ENCODE measurements around the gene PMM1.
A peak's percentile ranks its signal among the peaks of the same experiment; 100 is the strongest.
"Not testable (repeated sequence)": the region's sequence is repeated elsewhere in the genome, so short reads cannot be mapped to it uniquely, and the experiment has no call there.

Gene PMM1

GRCh38 chr22:41589391-41590241 is at the start of gene PMM1:
Gene PMM1 (minus strand): TSS chr22:41589840. CDS start chr22:41589805, 35 bp downstream.
- H3K27ac ChIP-seq = peak within 1 kb of the TSS; percentile 93
- no peak for TF ChIP-seq ZFX (IDR thresholded peaks at IDR 0.05; ENCODE audit: borderline replicate concordance)
- TF ChIP-seq, protein P1, sequence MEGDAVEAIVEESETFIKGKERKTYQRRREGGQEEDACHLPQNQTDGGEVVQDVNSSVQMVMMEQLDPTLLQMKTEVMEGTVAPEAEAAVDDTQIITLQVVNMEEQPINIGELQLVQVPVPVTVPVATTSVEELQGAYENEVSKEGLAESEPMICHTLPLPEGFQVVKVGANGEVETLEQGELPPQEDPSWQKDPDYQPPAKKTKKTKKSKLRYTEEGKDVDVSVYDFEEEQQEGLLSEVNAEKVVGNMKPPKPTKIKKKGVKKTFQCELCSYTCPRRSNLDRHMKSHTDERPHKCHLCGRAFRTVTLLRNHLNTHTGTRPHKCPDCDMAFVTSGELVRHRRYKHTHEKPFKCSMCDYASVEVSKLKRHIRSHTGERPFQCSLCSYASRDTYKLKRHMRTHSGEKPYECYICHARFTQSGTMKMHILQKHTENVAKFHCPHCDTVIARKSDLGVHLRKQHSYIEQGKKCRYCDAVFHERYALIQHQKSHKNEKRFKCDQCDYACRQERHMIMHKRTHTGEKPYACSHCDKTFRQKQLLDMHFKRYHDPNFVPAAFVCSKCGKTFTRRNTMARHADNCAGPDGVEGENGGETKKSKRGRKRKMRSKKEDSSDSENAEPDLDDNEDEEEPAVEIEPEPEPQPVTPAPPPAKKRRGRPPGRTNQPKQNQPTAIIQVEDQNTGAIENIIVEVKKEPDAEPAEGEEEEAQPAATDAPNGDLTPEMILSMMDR (IDR thresholded peaks at IDR 0.05) = no peak

DNA sequence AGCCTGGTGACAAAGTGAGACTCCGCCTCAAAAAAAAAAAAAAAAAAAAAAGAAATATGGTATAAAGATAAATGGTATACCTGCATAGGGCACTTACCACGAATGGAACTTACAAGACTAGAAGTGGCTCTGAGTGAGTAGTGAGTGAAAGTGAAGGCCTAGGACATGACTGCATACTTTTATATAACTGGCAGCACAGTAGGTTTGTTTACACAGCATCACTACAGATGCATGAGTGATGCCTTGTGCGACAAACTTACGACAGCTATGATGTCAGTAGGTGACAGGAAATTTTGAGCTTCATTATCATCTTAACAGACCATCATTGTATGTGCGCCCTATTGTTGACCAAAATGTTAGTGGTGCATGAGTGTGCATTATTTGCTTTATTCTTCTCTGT is 49.1 kb upstream of the PMM1 start:
- no peak for TF ChIP-seq ZFX (IDR thresholded peaks at IDR 0.05; ENCODE audit: borderline replicate concordance)
- TF ChIP-seq, protein P1 (IDR thresholded peaks at IDR 0.05) = no peak
- H3K27ac ChIP-seq = no peak overlapping the region

DNA sequence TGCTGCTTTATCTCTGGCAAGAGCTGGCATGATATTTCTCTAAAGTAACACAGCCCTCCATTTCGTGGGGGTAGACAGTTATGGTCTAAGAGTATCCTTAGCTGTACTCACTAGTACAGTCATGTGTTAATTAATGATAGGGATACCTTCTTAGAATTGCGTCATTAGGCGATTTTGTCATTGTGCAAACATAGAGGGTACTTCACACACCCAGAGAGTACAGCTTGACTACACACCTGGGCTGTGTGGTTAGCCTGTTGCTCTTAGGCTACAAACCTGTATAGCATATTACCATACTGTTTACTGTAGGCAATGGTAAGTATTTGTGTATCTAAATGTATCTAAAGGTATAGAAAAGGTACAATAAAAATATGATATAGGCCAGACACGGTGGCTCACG is 48.5 kb upstream of the PMM1 start:
- no peak for TF ChIP-seq ZFX (IDR thresholded peaks at IDR 0.05; ENCODE audit: borderline replicate concordance)
- TF ChIP-seq, protein P1 (IDR thresholded peaks at IDR 0.05) = no peak
- H3K27ac ChIP-seq = no peak overlapping the region

DNA sequence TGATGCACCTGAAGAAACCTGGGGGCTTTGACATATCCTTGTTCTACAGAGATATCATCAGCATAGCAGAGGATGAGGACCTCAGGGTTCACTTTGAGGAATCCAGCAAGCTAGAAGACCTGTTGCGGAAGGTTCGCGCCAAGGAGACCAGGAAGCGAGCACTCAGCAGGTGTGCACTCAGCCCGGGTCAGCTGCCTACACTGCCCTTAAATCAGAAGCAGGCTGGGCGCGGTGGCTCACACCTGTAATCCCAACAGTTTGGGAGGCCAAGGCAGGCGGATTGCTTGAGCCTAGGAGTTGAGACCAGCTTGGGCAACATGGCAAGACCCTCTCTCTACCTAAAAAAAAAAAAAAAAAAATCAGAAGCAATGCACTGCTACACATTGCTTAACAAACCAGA is 48.0 kb upstream of the PMM1 start:
- H3K27ac ChIP-seq = not testable (repeated sequence)

- no peak overlapping the region for H3K27ac ChIP-seq
- TF ChIP-seq, protein P1 (IDR thresholded peaks at IDR 0.05) = no peak
- no peak for TF ChIP-seq ZFX (IDR thresholded peaks at IDR 0.05; ENCODE audit: borderline replicate concordance)
Observed at GRCh38 chr22:41636467-41636866, 46.8 kb upstream of the PMM1 start.

GRCh38 chr22:41634610-41635009 is 45.0 kb upstream of the PMM1 start:
- H3K27ac ChIP-seq = not testable (repeated sequence)

- not testable (repeated sequence) for H3K27ac ChIP-seq
Observed at GRCh38 chr22:41631615-41632014, 42.0 kb upstream of the PMM1 start.

GRCh38 chr22:41631115-41631514 is 41.5 kb upstream of the PMM1 start:
- H3K27ac ChIP-seq = not testable (repeated sequence)

DNA sequence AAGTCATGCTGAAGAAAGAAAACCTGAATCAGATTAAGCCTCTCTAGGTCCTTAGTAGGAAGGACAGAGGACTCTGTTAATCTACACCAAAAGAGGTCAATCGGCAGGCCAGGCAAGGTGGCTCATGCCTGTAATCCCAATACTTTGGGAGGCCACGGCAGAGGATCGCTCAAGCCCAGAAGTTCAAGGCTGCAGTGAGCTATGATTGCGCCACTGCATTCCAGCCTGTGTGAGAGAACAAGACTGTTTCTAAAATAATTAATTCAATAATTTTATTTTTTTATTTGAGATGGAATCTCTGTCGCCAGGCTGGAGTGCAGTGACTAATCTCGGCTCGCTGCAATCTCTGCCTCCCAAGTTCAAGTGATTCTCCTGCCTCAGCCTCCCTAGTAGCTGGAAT is 35.9 kb upstream of the PMM1 start:
- H3K27ac ChIP-seq = no peak overlapping the region
- TF ChIP-seq ZFX (IDR thresholded peaks at IDR 0.05; ENCODE audit: borderline replicate concordance) = no peak
- TF ChIP-seq, protein P1 (IDR thresholded peaks at IDR 0.05) = no peak

Measured in 22Rv1 (cell line).